Measurements from ENCODE around the gene MRPS24. TPM values are rescaled to one million over a fixed set of nuclear protein-coding genes. Genes with fewer than 3 reads are reported as not detected.
"Not testable (repeated sequence)": the region's sequence is repeated elsewhere in the genome, so short reads cannot be mapped to it uniquely, and the experiment has no call there.

The MRPS24 gene
- total RNA-seq, 1 experiment from 2014 or later: 156 TPM

GRCh38 chr7:43823941-43824340 lies 45.4 kb downstream of the MRPS24 start:
- no peaks in the 10 kb centered on the region for H3K27me3 ChIP-seq (ENCODE audit: insufficient read depth, low read length)
- H3K4me3 ChIP-seq (replicated peaks in 1 of 2; ENCODE audit: low read depth in 1 of 2, low read length in 2 of 2): no peak overlapping the region
- no peak overlapping the region for H2AFZ ChIP-seq (ENCODE audit: low read depth, low read length, poor library complexity, severe bottlenecking)
- no peaks in the 10 kb centered on the region for H3K9me2 ChIP-seq (ENCODE audit: insufficient read depth)
- ChIA-PET POLR2A (no interaction called here), RAD21 (ENCODE audit: low non-redundant PET in 1 of 2, low total read pairs in 2 of 2, uncharacterized antibody in 2 of 2, unreplicated experiment in 2 of 2) (no interaction called here), CTCF (no interaction called here)
- no peak for DNase-seq (ENCODE audit: low read depth, low spot score)
- BruUV-seq (replicated peaks): no TSS peak
- ATAC-seq: no peak
- H3K27ac ChIP-seq (ENCODE audit: low read depth, low read length): no peak overlapping the region
- no peak for TF ChIP-seq EZH2 (IDR thresholded peaks at IDR 0.05)
- H3K36me3 ChIP-seq (ENCODE audit: control insufficient read depth in 1 of 2, insufficient read depth in 2 of 2, low read length in 2 of 2): no peaks in the 10 kb centered on the region
- no peak overlapping the region for H3K9ac ChIP-seq (ENCODE audit: low read length)
- H3K79me2 ChIP-seq (ENCODE audit: insufficient read depth, low read length): no peaks in the 10 kb centered on the region
- no peaks in the 10 kb centered on the region for H3K4me1 ChIP-seq (ENCODE audit: control insufficient read depth in 1 of 2, insufficient read depth in 2 of 2, low read length in 2 of 2)
- intact Hi-C loops (cut with micrococcal nuclease): no loop called here
- H3K4me2 ChIP-seq (ENCODE audit: low read length): no peak overlapping the region
- H3K9me3 ChIP-seq (ENCODE audit: control insufficient read depth in 1 of 2, insufficient read depth in 1 of 2, low read depth in 1 of 2, low read length in 2 of 2): no peaks in the 10 kb centered on the region
- no peaks in the 10 kb centered on the region for H4K20me1 ChIP-seq (ENCODE audit: insufficient read depth)

GRCh38 chr7:43823425-43823824 lies 45.9 kb downstream of the MRPS24 start:
- H2AFZ ChIP-seq (ENCODE audit: low read depth, low read length, poor library complexity, severe bottlenecking); H4K20me1 ChIP-seq (ENCODE audit: insufficient read depth); H3K9ac ChIP-seq (ENCODE audit: low read length); BruUV-seq (replicated peaks); CTCF ChIA-PET; POLR2A ChIA-PET; H3K27me3 ChIP-seq (ENCODE audit: insufficient read depth, low read length); H3K4me3 ChIP-seq (replicated peaks in 1 of 2; ENCODE audit: low read depth in 1 of 2, low read length in 2 of 2); H3K9me2 ChIP-seq (ENCODE audit: insufficient read depth); DNase-seq (ENCODE audit: low read depth, low spot score); H3K79me2 ChIP-seq (ENCODE audit: insufficient read depth, low read length); H3K9me3 ChIP-seq (ENCODE audit: control insufficient read depth in 1 of 2, insufficient read depth in 1 of 2, low read depth in 1 of 2, low read length in 2 of 2); H3K36me3 ChIP-seq (ENCODE audit: control insufficient read depth in 1 of 2, insufficient read depth in 2 of 2, low read length in 2 of 2); H3K4me1 ChIP-seq (ENCODE audit: control insufficient read depth in 1 of 2, insufficient read depth in 2 of 2, low read length in 2 of 2); H3K4me2 ChIP-seq (ENCODE audit: low read length); intact Hi-C loops (cut with micrococcal nuclease); RAD21 ChIA-PET (ENCODE audit: low non-redundant PET in 1 of 2, low total read pairs in 2 of 2, uncharacterized antibody in 2 of 2, unreplicated experiment in 2 of 2); ATAC-seq; H3K27ac ChIP-seq (ENCODE audit: low read depth, low read length): not testable (repeated sequence)

Other genes starting within 250 kb of the MRPS24 start
- gene COA1, start 140.0 kb downstream of the MRPS24 start, total RNA-seq (2021; ENCODE audit: unreplicated experiment): 78.5 TPM
- 29.7 TPM for gene BLVRA, start 110.8 kb downstream of the MRPS24 start, total RNA-seq (2021; ENCODE audit: unreplicated experiment)
- 28.0 TPM for gene URGCP, start 37.1 kb upstream of the MRPS24 start, total RNA-seq (2021; ENCODE audit: unreplicated experiment)
- gene UBE2D4, start 56.9 kb upstream of the MRPS24 start, total RNA-seq (2021; ENCODE audit: unreplicated experiment): 12.9 TPM
- gene SPDYE1, start 128.4 kb upstream of the MRPS24 start, total RNA-seq (2021; ENCODE audit: unreplicated experiment): not detected
- 39.4 TPM for gene DBNL, start 175.2 kb upstream of the MRPS24 start, total RNA-seq (2021; ENCODE audit: unreplicated experiment)
- gene PGAM2, start 196.1 kb upstream of the MRPS24 start, total RNA-seq (2021; ENCODE audit: unreplicated experiment): 0.27 TPM
- gene POLM, start 213.0 kb upstream of the MRPS24 start, total RNA-seq (2021; ENCODE audit: unreplicated experiment): 28.7 TPM
- 0.49 TPM for gene AEBP1, start 234.8 kb upstream of the MRPS24 start, total RNA-seq (2021; ENCODE audit: unreplicated experiment)